Thoracic aorta (tissue), 2 donors: ENCODE measurements around the gene WDR46. TPM values are rescaled to one million over a fixed set of nuclear protein-coding genes. Genes with fewer than 3 reads are reported as not detected.
"Not testable (repeated sequence)": the region's sequence is repeated elsewhere in the genome, so short reads cannot be mapped to it uniquely, and the experiment has no call there.

Experiments
- ATAC-seq: fragments of 150-250 bp; one replicate; pipeline ENCODE4 v1.8.0; 2017; ENCODE audit warnings: low read depth; ENCODE audit not compliant: insufficient number of reproducible peaks, low FRiP score
- DNase-seq: peaks from one replicate; pipeline ENCODE4 v3.0.0-alpha.2; 2020; ENCODE audit warnings: low spot score
- H3K27ac ChIP-seq, 2 donors: fragments of 200-600 bp; sonication (generic); 1 replicate in 1 of 2; 2 replicates in 1 of 2; pipeline ENCODE4 v1.5.1; 2016; ENCODE audit warnings: mild to moderate bottlenecking in 2 of 2, moderate library complexity in 2 of 2
- H3K27me3 ChIP-seq: fragments of 200-600 bp; sonication (generic); replicated peaks from 2 replicates; pipeline ENCODE4 v1.6.0; 2016; ENCODE audit warnings: mild to moderate bottlenecking; ENCODE audit not compliant: insufficient read depth
- H3K36me3 ChIP-seq: fragments of 200-600 bp; sonication (generic); one replicate; pipeline ENCODE4 v1.5.1; 2016
- H3K4me1 ChIP-seq, 2 donors: fragments of 200-600 bp; sonication (generic); 1 replicate in 1 of 2; 2 replicates in 1 of 2; pipeline versions ENCODE4 v1.5.1 to v1.6.0; 2016; ENCODE audit warnings: low read depth in 2 of 2, mild to moderate bottlenecking in 1 of 2; ENCODE audit not compliant: control insufficient read depth in 1 of 2
- H3K4me3 ChIP-seq: fragments of 200-600 bp; sonication (generic); 2 replicates; pipeline ENCODE4 v1.5.1; 2016; ENCODE audit warnings: mild to moderate bottlenecking
- H3K9me3 ChIP-seq: fragments of 200-600 bp; sonication (generic); 2 replicates; pipeline ENCODE4 v1.5.1; 2016
- total RNA-seq, 2 donors: library from RNA; depleted of rRNA; stranded (reverse); fragments of >200 nt; gene quantifications; one replicate each; pipeline versions ENCODE4 v1.1.0 to v1.2.3, GENCODE V29; 2016
- TF ChIP-seq, protein P1 (sequence below): fragments of 200-600 bp; sonication (generic); IDR thresholded peaks from one replicate; pipeline ENCODE4 v1.5.1; 2019; ENCODE audit warnings: antibody characterized with exemption

Gene WDR46
- total RNA-seq, 2 donors from 2014 or later = 42.6 to 60.3 TPM

DNA sequence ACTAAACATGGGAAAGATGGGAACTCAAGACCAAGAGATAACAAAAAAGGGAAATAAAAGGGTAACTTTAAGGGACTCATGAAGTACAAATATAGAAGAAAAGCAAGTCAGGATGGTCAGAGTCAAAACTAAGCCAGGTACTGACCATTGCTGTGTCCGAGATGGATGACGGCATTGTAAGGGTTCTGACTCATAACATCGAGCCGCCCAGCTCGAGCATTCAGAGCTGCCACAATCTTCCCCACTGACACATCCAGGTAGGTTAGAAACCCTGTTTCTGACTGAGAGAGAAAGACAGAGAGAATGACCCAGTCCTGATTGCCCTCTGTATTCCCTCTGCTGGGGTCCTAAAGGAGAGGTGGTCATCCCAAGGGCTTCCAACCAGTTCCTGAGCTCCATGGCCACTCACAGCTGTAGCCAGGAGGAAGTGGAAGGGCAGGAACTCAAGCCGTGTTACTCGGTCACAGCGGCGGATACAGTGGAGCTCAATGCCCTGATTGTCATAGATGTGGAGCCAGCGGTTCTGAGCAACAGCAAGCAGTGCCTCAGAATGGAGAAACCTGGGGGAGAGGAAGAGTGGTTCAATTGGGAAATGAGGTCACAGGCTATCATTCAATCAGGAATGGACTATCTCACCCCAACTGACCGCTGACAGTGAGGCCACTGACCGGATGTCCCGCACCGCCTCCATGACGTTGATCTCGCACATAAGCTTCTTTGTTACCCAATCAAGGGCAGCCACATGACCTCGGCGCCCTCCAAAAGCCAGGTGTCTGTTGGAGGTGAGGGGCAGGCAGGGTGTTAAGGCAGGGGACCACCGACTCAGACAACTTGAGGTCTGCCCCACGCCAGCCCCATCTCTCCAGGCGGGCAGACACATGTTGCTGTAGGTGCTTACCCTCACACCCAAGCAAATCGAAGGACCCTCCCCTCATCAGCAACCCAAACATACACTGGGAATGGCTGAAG is 1.8 kb downstream of the WDR46 start:
- DNase-seq = no peak
- Histone ChIP-seq H3K27ac (no peak overlapping the region), H3K9me3 (no peaks in the 10 kb centered on the region), H3K4me1 (peaks cover 16 to 22% of the 10 kb centered on the region in 2 donors), H3K36me3 (peaks cover 17% of the 10 kb centered on the region), H3K4me3 (no peak overlapping the region), H3K27me3 (no peaks in the 10 kb centered on the region)
- TF ChIP-seq, protein P1, sequence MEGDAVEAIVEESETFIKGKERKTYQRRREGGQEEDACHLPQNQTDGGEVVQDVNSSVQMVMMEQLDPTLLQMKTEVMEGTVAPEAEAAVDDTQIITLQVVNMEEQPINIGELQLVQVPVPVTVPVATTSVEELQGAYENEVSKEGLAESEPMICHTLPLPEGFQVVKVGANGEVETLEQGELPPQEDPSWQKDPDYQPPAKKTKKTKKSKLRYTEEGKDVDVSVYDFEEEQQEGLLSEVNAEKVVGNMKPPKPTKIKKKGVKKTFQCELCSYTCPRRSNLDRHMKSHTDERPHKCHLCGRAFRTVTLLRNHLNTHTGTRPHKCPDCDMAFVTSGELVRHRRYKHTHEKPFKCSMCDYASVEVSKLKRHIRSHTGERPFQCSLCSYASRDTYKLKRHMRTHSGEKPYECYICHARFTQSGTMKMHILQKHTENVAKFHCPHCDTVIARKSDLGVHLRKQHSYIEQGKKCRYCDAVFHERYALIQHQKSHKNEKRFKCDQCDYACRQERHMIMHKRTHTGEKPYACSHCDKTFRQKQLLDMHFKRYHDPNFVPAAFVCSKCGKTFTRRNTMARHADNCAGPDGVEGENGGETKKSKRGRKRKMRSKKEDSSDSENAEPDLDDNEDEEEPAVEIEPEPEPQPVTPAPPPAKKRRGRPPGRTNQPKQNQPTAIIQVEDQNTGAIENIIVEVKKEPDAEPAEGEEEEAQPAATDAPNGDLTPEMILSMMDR = no peak
- ATAC-seq = no peak

DNA sequence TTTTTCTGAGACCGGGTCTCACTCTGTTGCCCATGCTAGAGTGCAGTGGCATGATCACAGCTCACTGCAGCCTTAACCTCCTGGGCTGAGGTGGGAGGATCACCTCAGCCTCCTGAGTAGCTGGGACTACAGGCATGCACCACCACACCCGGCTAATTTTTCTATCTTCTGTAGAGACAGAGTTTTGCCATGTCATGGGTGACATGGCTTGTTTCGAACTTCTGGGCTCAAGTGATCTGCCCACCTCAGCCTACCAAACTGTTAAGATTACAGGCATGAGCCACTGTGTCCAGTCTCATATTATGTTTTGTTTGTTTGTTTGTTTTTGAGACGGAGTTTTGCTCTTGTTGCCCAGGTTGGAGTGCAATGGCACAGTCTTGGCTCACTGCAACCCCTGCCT is 3.8 kb downstream of the WDR46 start:
- not testable (repeated sequence) for ATAC-seq, H3K36me3 ChIP-seq

GRCh38 chr6:33280539-33280938 is 8.5 kb downstream of the WDR46 start:
- TF ChIP-seq, protein P1 = no peak
- H3K4me3 ChIP-seq = no peak overlapping the region
- no peaks in the 10 kb centered on the region for H3K9me3 ChIP-seq
- H3K27me3 ChIP-seq = no peaks in the 10 kb centered on the region
- DNase-seq (no peak), ATAC-seq (no peak)
- H3K27ac ChIP-seq = no peak overlapping the region
- H3K36me3 ChIP-seq = peaks cover 3% of the 10 kb centered on the region
- peaks cover 9 to 23% of the 10 kb centered on the region in 2 donors for H3K4me1 ChIP-seq

More for the DNA sequence above, 3.8 kb downstream of the WDR46 start:
- H3K4me1 ChIP-seq = peaks cover 15 to 16% of the 10 kb centered on the region in 2 donors
- DNase-seq, H3K4me3 ChIP-seq, H3K9me3 ChIP-seq, H3K27ac ChIP-seq, H3K27me3 ChIP-seq: not testable (repeated sequence)

DNA sequence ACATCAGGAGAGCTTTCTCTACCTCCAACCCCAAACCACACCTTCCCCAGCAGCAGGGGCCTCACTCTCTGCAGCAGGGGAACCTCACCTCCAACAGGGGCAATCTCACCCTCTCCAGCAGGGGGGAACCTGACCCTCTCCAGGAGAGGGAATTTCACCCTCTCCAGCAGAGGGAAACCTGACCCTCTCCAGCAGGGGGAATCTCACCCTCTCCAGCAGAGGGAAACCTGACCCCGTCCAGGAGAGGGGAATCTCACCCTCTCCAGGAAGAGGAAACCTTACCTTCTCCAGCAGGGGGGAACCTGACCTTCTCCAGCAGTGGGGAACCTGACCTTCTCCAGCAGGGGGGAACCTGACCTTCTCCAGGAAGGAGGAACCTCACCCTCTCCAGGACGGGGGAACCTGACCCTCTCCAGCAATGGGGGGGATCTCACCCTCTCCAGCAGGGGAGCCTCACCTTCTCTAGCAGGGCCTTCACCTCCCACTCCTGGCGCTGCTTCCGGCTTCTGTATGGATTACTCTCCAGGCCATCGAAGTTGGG is 9.0 kb downstream of the WDR46 start:
- H3K4me3 ChIP-seq = no peak overlapping the region
- H3K27ac ChIP-seq = no peak overlapping the region
- no peak for ATAC-seq
- no peaks in the 10 kb centered on the region for H3K27me3 ChIP-seq
- peaks cover 3% of the 10 kb centered on the region for H3K36me3 ChIP-seq
- no peaks in the 10 kb centered on the region for H3K9me3 ChIP-seq
- DNase-seq = no peak
- peaks cover 9 to 25% of the 10 kb centered on the region in 2 donors for H3K4me1 ChIP-seq
- TF ChIP-seq, protein P1 = peak; percentile 24

DNA sequence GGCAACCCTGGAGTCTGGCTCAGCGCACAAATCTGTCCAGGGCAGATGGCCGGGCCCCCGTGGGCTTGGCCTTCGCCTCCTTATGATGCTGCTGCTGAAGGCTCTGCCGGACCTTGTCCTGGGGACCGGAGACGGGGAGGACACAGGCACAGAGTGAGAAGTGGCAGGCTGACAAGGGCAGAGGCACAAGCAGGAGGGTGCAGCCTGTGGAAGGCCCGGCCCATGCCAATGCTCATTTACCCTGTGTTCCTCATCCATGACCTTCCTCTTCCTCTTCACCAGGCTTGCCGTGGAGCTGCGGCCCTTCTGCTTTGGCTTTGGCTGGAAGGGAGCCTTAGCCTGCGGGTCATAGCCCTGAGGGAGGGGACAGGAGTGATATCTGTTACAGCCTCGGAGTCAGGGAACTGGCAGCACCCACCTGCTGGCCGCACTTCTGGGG is 9.8 kb downstream of the WDR46 start:
- Histone ChIP-seq H3K27me3 (no peaks in the 10 kb centered on the region), H3K4me1 (peaks cover 12 to 29% of the 10 kb centered on the region in 2 donors), H3K4me3 (no peak overlapping the region), H3K36me3 (peaks cover 7% of the 10 kb centered on the region), H3K27ac (no peak overlapping the region), H3K9me3 (no peaks in the 10 kb centered on the region)
- ATAC-seq (no peak), DNase-seq (no peak)
- TF ChIP-seq, protein P1 = no peak
